HepG2 (cell line): Measurements from ENCODE around the gene LCN12. TPM values are rescaled to one million over a fixed set of nuclear protein-coding genes. Genes with fewer than 3 reads are reported as not detected.
A peak's percentile ranks its signal among the peaks of the same experiment; 100 is the strongest.

ENCODE experiments used
- ATAC-seq: fragments of 200-7000 bp; cut with Tn5 transposase; 3 replicates; pipeline ENCODE4 v1.9.1; 2020; ENCODE audit warnings: mild to moderate bottlenecking, moderate library complexity
- BruUV-seq: library from RNA; stranded (reverse); fragments of 400-500 nt; replicated peaks from 2 replicates; lab custom pipeline; 2021; lab: Mats Ljungman, UMichigan
- CTCF ChIA-PET: fragments of 300-600 bp; formaldehyde crosslinking; extraction: SDS; loops from one replicate; lab custom pipeline; 2021; ENCODE audit warnings: low total read pairs, inconsistent platforms, low intra/inter-chr PET ratio; lab: Yijun Ruan, JAX
- POLR2A ChIA-PET: fragments of 350-600 bp; sonication (Branson Sonifier 250); formaldehyde crosslinking; loops from one replicate; lab custom pipeline; 2020; ENCODE audit warnings: antibody characterized with exemption, inconsistent platforms; lab: Yijun Ruan, JAX
- DNase-seq: peaks from one replicate; pipeline ENCODE4 v3.0.0-alpha.2; 2015; ENCODE audit warnings: low spot score
- FAIRE-seq: peaks from 3 replicates; lab custom pipeline; 2011; peaks lifted over from hg19 to GRCh38; lab: Jason Lieb, UNC
- H2AFZ ChIP-seq: one replicate; pipeline ENCODE4 v1.6.1; 2011; ENCODE audit warnings: low read length, inconsistent platforms
- H3K27ac ChIP-seq: fragments of 300-600 bp; 3 replicates; pipeline ENCODE4 v1.8.0; 2011; ENCODE audit warnings: mixed run types, mild to moderate bottlenecking, mixed read lengths, low read length, inconsistent platforms; ENCODE audit not compliant: insufficient read depth; ENCODE audit errors: extremely low read length
- H3K27me3 ChIP-seq, 2 experiments: fragments of 200-600 bp in 1 of 2; 2 replicates in 1 of 2; 3 replicates in 1 of 2; pipeline versions ENCODE4 v1.6.0 to v1.8.0; 2011; ENCODE audit warnings: low read length in 2 of 2, mild to moderate bottlenecking in 2 of 2, moderate library complexity in 2 of 2, inconsistent platforms in 1 of 2; ENCODE audit not compliant: insufficient read depth in 2 of 2, control insufficient read depth in 1 of 2
- H3K36me3 ChIP-seq, 2 experiments: fragments of 200-600 bp in 1 of 2; replicated peaks in 1 of 2; 2 replicates in 1 of 2; 3 replicates in 1 of 2; pipeline versions ENCODE4 v1.5.1 to v1.8.0; 2011; ENCODE audit warnings: low read length in 2 of 2, inconsistent platforms in 1 of 2; ENCODE audit not compliant: insufficient read depth in 2 of 2, control insufficient read depth in 1 of 2
- H3K4me1 ChIP-seq: 2 replicates; pipeline ENCODE4 v1.5.1; 2012; ENCODE audit warnings: low read length, inconsistent platforms; ENCODE audit not compliant: insufficient read depth
- H3K4me2 ChIP-seq: 2 replicates; pipeline ENCODE4 v1.6.0; 2011; ENCODE audit warnings: low read depth, low read length, inconsistent platforms
- H3K4me3 ChIP-seq, 3 experiments: fragments of 200-600 bp in 1 of 3; sonication (generic), shearing (Covaris generic) in 1 of 3; replicated peaks in 1 of 3; 2 replicates each; pipeline ENCODE4 v1.5.1; 2011 to 2016; ENCODE audit warnings: low read length in 3 of 3, inconsistent platforms in 2 of 3, low read depth in 2 of 3, mild to moderate bottlenecking in 2 of 3, control low read depth in 1 of 3, mixed read lengths in 1 of 3; ENCODE audit not compliant: insufficient read depth in 1 of 3
- H3K79me2 ChIP-seq: one replicate; pipeline ENCODE4 v1.6.1; 2011; ENCODE audit warnings: low read length, inconsistent platforms; ENCODE audit not compliant: insufficient read depth
- H3K9ac ChIP-seq: 2 replicates; pipeline ENCODE4 v1.6.0; 2011; ENCODE audit warnings: mild to moderate bottlenecking, low read depth, low read length, inconsistent platforms; ENCODE audit not compliant: insufficient read depth
- H3K9me3 ChIP-seq: 2 replicates; pipeline ENCODE4 v1.5.1; 2012; ENCODE audit warnings: mild to moderate bottlenecking, low read length
- H4K20me1 ChIP-seq: 2 replicates; pipeline ENCODE4 v1.6.0; 2011; ENCODE audit warnings: inconsistent platforms, mild to moderate bottlenecking, low read length, moderate library complexity; ENCODE audit not compliant: insufficient read depth
- ATF2 ChIP-seq: sonication (generic); formaldehyde crosslinking; IDR thresholded peaks from 2 replicates; pipeline ENCODE4 v1.4.0; 2020; ENCODE audit warnings: missing genetic modification reagents
- CBFB ChIP-seq: sonication (generic); formaldehyde crosslinking; IDR thresholded peaks from 2 replicates; pipeline ENCODE4 v1.4.0; 2020; ENCODE audit warnings: missing genetic modification reagents
- FOSL1 ChIP-seq: sonication (generic); formaldehyde crosslinking; IDR thresholded peaks from 2 replicates; pipeline ENCODE4 v1.9.0; 2021; ENCODE audit warnings: missing genetic modification reagents, borderline replicate concordance
- GATAD2A ChIP-seq: IDR thresholded peaks from 2 replicates; pipeline ENCODE4 v1.6.1; 2016
- HNRNPL ChIP-seq: fragments of 200-400 bp; formaldehyde crosslinking; IDR thresholded peaks from 2 replicates; pipeline ENCODE4 v1.6.1; 2017; ENCODE audit warnings: mild to moderate bottlenecking, low read depth, low read length
- REST ChIP-seq, 2 experiments: IDR thresholded peaks; 2 replicates each; pipeline ENCODE4 v1.6.1; 2011 to 2012; ENCODE audit warnings: low read length in 2 of 2, borderline replicate concordance in 1 of 2, low read depth in 1 of 2, mild to moderate bottlenecking in 1 of 2, moderate library complexity in 1 of 2
- ZNF616 ChIP-seq: sonication (generic); formaldehyde crosslinking; IDR thresholded peaks from 2 replicates; pipeline ENCODE4 v1.5.0; 2020; ENCODE audit warnings: low read depth, mild to moderate bottlenecking, missing genetic modification reagents
- whole genome bisulfite sequencing: methylation state at CpG from one replicate; pipeline ENCODE4 v1.1.6; 2017; ENCODE audit warnings: low lambda C conversion rate; 5-methylcytosine and 5-hydroxymethylcytosine counted together
- in situ Hi-C: cut with HindIII; loops from 2 replicates; pipeline ENCODE4 v1.10.0; 2017; ENCODE audit warnings: low pct_unique_long_range_greater_than_20kb; ENCODE audit not compliant: extremely low pct_ligation_motif_present
- intact Hi-C: fragments of 100-400 bp; cut with micrococcal nuclease; formaldehyde crosslinking; loops from one replicate; pipeline ENCODE4 v1.10.0; 2022; ENCODE audit not compliant: unreplicated experiment
- polyA plus RNA-seq, 8 experiments: library from polyadenylated mRNA; depleted of rRNA in 3 of 8; stranded (reverse) in 7 of 8; unstranded in 1 of 8; fragments of >200 nt; fragmentation: Illumina TruSeq in 4 of 8; extraction: Trizol in 4 of 8; gene quantifications; 2 replicates each; pipeline versions ENCODE4 v1.2.1 to v1.2.3, GENCODE V29; 2011 to 2016; ENCODE audit warnings: low read depth in 4 of 8, missing spikeins in 1 of 8, mixed read lengths in 1 of 8; ENCODE audit not compliant: insufficient read depth in 1 of 8
- total RNA-seq, 5 experiments: library from RNA; depleted of rRNA; stranded (reverse); fragments of >200 nt; fragmentation: Illumina TruSeq; extraction: Trizol; gene quantifications; 2 replicates each; pipeline ENCODE4 v1.2.3, GENCODE V29; 2016; ENCODE audit warnings: low read depth in 1 of 5

The LCN12 gene
- total and polyA plus RNA-seq, 2 of the 13 experiments (the other 11 are each of a cell fraction or from before 2014, with no cell fraction given): 3.4 to 6.9 TPM

GRCh38 chr9:136964171-136964689 lies 12.2 kb downstream of the LCN12 start:
- intact Hi-C loops (no loop called here), in situ Hi-C loops (no loop called here)
- Histone ChIP-seq H3K9me3 (no peaks in the 10 kb centered on the region), H3K27ac (no peak overlapping the region), H3K9ac (no peak overlapping the region), H3K4me3 (no peak overlapping the region), H3K79me2 (no peaks in the 10 kb centered on the region), H4K20me1 (no peaks in the 10 kb centered on the region), H2AFZ (no peak overlapping the region), H3K36me3 (no peaks in the 10 kb centered on the region), H3K4me2 (0 out of 2 replicates have a peak overlapping the region, but pooled peaks have one; percentile 7), H3K27me3 (peaks cover 19 to 53% of the 10 kb centered on the region in 2 experiments), H3K4me1 (peaks cover 30% of the 10 kb centered on the region)
- ChIA-PET CTCF (no interaction called here), POLR2A (interaction anchor here (0.7 kb wide), 1 partner anchor 73 kb away, joined by 5 read pairs; no protein-coding TSS in a partner anchor)
- TF ChIP-seq GATAD2A (CRISPR knock-in tag) (no peak), REST (IDR thresholded peaks at IDR 0.05; ENCODE audit: borderline replicate concordance in 1 of 2, low read depth in 1 of 2, low read length in 2 of 2) (no peak), ATF2 (CRISPR knock-in tag) (no peak), FOSL1 (CRISPR knock-in tag) (no peak), CBFB (CRISPR knock-in tag) (no peak), ZNF616 (CRISPR knock-in tag) (no peak), HNRNPL (0 out of 2 replicates have a peak, but pooled peaks have one; percentile 39)
- DNase-seq: no peak
- ATAC-seq: no peak
- no peak for FAIRE-seq
- BruUV-seq: no TSS peak
- no CpG with 5 or more reads among the region's 22 CpGs for WGBS
